Measurements from ENCODE around the gene STXBP2. TPM values are rescaled to one million over a fixed set of nuclear protein-coding genes. Genes with fewer than 3 reads are reported as not detected.

Gene STXBP2
- total and polyA plus RNA-seq, 9 of the 15 experiments (the other 6 are each of a cell fraction or from before 2014, with no cell fraction given): 2.5 to 163 (median 71.3) TPM

- TF ChIP-seq, protein P1, sequence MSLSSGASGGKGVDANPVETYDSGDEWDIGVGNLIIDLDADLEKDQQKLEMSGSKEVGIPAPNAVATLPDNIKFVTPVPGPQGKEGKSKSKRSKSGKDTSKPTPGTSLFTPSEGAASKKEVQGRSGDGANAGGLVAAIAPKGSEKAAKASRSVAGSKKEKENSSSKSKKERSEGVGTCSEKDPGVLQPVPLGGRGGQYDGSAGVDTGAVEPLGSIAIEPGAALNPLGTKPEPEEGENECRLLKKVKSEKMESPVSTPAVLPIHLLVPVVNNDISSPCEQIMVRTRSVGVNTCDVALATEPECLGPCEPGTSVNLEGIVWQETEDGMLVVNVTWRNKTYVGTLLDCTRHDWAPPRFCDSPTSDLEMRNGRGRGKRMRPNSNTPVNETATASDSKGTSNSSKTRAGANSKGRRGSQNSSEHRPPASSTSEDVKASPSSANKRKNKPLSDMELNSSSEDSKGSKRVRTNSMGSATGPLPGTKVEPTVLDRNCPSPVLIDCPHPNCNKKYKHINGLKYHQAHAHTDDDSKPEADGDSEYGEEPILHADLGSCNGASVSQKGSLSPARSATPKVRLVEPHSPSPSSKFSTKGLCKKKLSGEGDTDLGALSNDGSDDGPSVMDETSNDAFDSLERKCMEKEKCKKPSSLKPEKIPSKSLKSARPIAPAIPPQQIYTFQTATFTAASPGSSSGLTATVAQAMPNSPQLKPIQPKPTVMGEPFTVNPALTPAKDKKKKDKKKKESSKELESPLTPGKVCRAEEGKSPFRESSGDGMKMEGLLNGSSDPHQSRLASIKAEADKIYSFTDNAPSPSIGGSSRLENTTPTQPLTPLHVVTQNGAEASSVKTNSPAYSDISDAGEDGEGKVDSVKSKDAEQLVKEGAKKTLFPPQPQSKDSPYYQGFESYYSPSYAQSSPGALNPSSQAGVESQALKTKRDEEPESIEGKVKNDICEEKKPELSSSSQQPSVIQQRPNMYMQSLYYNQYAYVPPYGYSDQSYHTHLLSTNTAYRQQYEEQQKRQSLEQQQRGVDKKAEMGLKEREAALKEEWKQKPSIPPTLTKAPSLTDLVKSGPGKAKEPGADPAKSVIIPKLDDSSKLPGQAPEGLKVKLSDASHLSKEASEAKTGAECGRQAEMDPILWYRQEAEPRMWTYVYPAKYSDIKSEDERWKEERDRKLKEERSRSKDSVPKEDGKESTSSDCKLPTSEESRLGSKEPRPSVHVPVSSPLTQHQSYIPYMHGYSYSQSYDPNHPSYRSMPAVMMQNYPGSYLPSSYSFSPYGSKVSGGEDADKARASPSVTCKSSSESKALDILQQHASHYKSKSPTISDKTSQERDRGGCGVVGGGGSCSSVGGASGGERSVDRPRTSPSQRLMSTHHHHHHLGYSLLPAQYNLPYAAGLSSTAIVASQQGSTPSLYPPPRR (CRISPR knock-in tag; IDR thresholded peaks at IDR 0.05; ENCODE audit: borderline replicate concordance): peak; percentile 78; the same call in 1 of the 2 replicates
- TF ChIP-seq GTF2F1 (IDR thresholded peaks at IDR 0.05; ENCODE audit: low read depth, low read length): no peak
- 0 out of 2 replicates have a peak, but pooled peaks have one; percentile 11 for TF ChIP-seq BHLHE40 (IDR thresholded peaks at IDR 0.05; ENCODE audit: low read length)
- no peak for TF ChIP-seq ATF1 (CRISPR knock-in tag; IDR thresholded peaks at IDR 0.05)
- no peak; the same call in 1 of the 2 replicates for TF ChIP-seq ATF1 (tag; IDR thresholded peaks at IDR 0.05)
- TF ChIP-seq, protein P2, sequence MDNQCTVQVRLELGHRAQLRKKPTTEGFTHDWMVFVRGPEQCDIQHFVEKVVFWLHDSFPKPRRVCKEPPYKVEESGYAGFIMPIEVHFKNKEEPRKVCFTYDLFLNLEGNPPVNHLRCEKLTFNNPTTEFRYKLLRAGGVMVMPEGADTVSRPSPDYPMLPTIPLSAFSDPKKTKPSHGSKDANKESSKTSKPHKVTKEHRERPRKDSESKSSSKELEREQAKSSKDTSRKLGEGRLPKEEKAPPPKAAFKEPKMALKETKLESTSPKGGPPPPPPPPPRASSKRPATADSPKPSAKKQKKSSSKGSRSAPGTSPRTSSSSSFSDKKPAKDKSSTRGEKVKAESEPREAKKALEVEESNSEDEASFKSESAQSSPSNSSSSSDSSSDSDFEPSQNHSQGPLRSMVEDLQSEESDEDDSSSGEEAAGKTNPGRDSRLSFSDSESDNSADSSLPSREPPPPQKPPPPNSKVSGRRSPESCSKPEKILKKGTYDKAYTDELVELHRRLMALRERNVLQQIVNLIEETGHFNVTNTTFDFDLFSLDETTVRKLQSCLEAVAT (IDR thresholded peaks at IDR 0.05): peak in 1 of 2 experiments; percentile 92; a peak in 2 of 4 replicates
- no peak for TF ChIP-seq ZNF124 (CRISPR knock-in tag; IDR thresholded peaks at IDR 0.05)
- no peak for TF ChIP-seq DDX20 (tag; IDR thresholded peaks at IDR 0.05; ENCODE audit: low read depth)
- TF ChIP-seq, protein P3, sequence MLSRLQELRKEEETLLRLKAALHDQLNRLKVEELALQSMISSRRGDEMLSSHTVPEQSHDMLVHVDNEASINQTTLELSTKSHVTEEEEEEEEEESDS (CRISPR knock-in tag; IDR thresholded peaks at IDR 0.05): no peak
- TF ChIP-seq, protein P4, sequence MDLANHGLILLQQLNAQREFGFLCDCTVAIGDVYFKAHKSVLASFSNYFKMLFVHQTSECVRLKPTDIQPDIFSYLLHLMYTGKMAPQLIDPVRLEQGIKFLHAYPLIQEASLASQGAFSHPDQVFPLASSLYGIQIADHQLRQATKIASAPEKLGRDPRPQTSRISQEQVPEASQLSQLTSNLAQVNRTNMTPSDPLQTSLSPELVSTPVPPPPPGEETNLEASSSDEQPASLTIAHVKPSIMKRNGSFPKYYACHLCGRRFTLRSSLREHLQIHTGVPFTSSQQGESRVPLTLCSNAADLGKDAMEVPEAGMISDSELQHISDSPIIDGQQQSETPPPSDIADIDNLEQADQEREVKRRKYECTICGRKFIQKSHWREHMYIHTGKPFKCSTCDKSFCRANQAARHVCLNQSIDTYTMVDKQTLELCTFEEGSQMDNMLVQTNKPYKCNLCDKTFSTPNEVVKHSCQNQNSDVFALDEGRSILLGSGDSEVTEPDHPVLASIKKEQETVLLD (IDR thresholded peaks at IDR 0.05): peak; percentile 57; the same call in 1 of the 2 replicates
- TF ChIP-seq CEBPG (CRISPR knock-in tag; IDR thresholded peaks at IDR 0.05): peak; percentile 47; the same call in 1 of the 2 replicates
- TF ChIP-seq CEBPG (tag; conservative IDR thresholded peaks at IDR 0.05 in 1 of 2, IDR thresholded peaks at IDR 0.05 in 1 of 2): no peak; a peak in 1 of 4 replicates
- TF ChIP-seq KAT8 (IDR thresholded peaks at IDR 0.05; ENCODE audit: low read depth): no peak
- no peak for TF ChIP-seq ELK1 (CRISPR knock-in tag; IDR thresholded peaks at IDR 0.05)
- no peak for TF ChIP-seq ASH1L (IDR thresholded peaks at IDR 0.05; ENCODE audit: borderline replicate concordance, low read depth, partially characterized antibody)
- no peak for TF ChIP-seq ZC3H4 (CRISPR knock-in tag; IDR thresholded peaks at IDR 0.05; ENCODE audit: borderline replicate concordance)
These were observed at the start of gene STXBP2 (continued) for GRCh38 chr19:7636691-7637373.
